Spleen (tissue), 7 donors: ENCODE data around the gene ELN.

Source experiments
- CTCF ChIP-seq, 11 experiments: fragments of 200-600 bp in 7 of 11; fragments of 450-650 bp in 4 of 11; sonication (generic) in 4 of 11; IDR thresholded peaks in 8 of 11; conservative IDR thresholded peaks in 3 of 11; 1 replicate in 7 of 11; 2 replicates in 4 of 11; pipeline versions ENCODE4 v1.4.0 to v1.8.0; 2016 to 2021; ENCODE audit warnings: antibody characterized with exemption in 11 of 11, inconsistent platforms in 4 of 11, mild to moderate bottlenecking in 1 of 11
- POLR2A ChIP-seq, 3 donors: fragments of 450-650 bp; IDR thresholded peaks; one replicate each; pipeline ENCODE4 v1.5.1; 2017; ENCODE audit warnings: antibody characterized with exemption in 3 of 3, mild to moderate bottlenecking in 1 of 3
- POLR2AphosphoS5 ChIP-seq, 3 donors: sonication (generic); formaldehyde crosslinking; IDR thresholded peaks; one replicate each; pipeline ENCODE4 v1.5.1; 2017; ENCODE audit warnings: antibody characterized with exemption in 3 of 3
- donor health status: DM: no; HTN: no; CAD: no; lungs with moderate emphysema.
- donor health status: DM: no; HTN: no; CAD: no.
- donor health status: DM: no; HTN: no; CAD: no.

DNA sequence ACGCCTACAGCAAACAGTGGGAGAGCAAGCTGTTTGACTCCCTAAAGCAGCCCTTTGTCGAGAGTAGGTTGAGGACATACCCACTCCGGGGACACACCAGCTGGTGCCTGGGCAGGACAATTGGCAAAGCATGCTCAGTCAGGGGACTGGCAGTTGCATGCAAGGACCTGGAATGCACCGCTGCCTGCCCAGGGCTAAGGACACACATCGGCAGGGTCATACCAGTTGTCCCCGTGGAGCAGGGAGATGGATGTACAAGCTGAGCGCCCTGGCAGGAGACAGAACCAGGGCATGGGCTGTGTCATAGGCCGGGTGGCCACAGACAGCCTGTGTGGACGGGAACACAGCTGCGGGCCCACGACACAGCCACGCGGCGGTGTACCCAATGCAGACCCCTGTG is 18.3 kb upstream of the ELN start:
- TF ChIP-seq CTCF (IDR thresholded peaks at IDR 0.05 in 8 of 11, conservative IDR thresholded peaks at IDR 0.05 in 3 of 11) (no peak), POLR2AphosphoS5 (IDR thresholded peaks at IDR 0.05) (no peak), POLR2A (IDR thresholded peaks at IDR 0.05) (no peak)
